Caki2 (cell line): ENCODE results near the gene BCAR1. TPM values are rescaled to one million over a fixed set of nuclear protein-coding genes. Genes with fewer than 3 reads are reported as not detected.

Source experiments
- DNase-seq: peaks from one replicate; pipeline ENCODE4 v3.0.0-alpha.2; 2015; ENCODE audit warnings: low read depth
- in situ Hi-C: cut with HindIII; loops from 2 replicates; pipeline ENCODE4 v1.10.0; 2016; ENCODE audit warnings: low sequenced_read_pairs, low pct_unique_long_range_greater_than_20kb, mixed read lengths
- total RNA-seq: library from RNA; depleted of rRNA; stranded (reverse); fragments of >200 nt; shearing (Covaris generic); gene quantifications from 2 replicates; pipeline ENCODE4 v1.2.3, GENCODE V29; 2014; ENCODE audit warnings: low replicate concordance; rRNA removed

Gene BCAR1
- total RNA-seq, 1 experiment from 2014 or later: 94.2 TPM

DNA sequence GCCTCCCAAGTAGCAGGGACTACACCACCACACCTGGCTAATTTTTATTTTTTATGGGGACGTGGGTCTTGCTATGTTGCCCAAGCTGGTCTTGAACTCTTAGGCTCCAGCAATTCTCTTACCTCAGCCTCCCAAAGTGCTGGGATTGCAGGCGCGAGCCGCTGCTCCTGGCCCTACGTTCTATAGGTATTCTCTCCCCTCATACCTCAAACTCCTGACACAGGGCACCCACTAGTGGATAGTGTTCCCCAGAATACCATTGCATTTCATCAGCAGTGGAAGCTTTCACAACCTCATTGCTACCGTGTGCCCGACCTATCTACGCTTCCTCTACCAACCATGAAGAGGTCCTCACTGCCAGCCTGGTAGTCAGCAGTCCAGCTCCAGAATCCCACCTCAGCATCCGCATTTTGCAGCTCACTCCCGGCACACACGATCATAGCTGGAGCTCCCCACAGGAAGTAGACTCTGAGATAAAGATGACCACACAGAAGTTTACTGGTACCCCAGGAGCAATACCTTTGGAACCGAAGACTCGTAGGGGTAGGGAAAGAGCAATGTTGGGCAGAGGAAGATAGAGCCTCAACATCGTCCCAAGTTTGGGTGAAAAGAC is 53.8 kb downstream of the BCAR1 start:
- no peak for DNase-seq
- in situ Hi-C loops: no loop called here

DNA sequence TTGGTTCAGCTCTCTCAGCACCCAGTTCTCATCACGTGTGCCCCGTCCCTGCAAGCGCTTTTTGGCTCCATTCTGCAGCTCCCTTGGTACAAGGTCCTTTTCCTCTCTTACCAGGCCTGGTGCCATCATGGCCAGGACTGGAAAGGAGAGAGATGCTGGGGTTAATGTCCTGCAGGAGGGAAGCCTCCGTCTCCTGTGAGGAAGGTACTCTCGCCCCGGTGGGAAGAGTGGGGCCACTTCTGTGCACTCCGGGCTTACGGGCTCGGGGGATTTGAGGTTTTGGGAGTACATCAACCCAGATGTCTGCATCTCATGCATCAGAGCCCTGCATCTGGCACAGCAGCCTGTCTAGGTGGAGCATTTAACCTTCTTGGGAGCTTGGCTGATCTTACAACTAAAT is 54.6 kb downstream of the BCAR1 start:
- in situ Hi-C loops: no loop called here
- DNase-seq: no peak

DNA sequence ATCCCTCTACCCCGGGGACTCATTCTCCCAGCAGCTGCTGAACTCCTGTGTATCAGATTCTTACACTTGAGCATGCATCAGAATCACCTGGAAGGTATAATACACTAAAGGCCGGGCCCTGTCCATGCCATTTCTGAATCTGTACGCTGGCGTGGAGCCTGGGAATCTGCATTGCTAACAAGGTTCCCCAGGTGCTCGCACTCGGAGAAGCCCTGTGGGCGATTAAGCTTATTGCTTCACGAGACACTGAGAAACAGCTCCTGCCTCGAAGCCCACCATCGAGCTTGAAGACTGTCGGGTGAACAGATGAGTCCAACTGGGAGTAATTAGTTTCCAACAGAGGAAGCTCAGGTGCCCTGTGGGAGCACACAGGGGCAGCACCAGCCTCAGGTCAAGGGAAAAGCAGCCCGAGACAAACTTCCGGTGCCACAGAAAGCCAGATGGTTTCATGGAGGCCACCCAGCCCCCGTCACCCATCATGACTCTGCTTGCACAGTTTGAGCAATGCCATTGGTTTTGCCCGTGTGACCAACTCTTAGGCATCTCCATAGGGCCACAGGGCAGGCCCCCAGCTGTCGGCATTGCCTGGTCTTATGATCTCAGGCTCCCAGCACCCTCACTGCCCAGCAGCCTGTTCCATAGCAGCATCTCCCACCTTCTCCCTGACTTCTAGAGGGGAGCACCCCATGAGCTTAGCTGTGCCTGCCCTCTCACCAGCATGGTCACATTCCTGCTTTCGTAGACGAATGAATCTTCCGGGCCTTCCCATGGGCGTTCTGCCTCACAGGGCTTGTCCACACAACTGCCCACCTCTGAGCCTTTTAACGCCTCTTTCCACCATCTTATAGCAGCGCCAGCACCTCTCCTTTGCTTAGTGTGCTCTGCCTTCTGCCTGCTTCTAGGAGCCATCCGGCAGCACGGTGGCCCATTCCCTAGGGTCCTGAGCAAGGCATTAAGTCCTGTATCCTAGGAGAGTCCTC is 55.3 kb downstream of the BCAR1 start:
- DNase-seq: no peak
- in situ Hi-C loops: no loop called here

DNA sequence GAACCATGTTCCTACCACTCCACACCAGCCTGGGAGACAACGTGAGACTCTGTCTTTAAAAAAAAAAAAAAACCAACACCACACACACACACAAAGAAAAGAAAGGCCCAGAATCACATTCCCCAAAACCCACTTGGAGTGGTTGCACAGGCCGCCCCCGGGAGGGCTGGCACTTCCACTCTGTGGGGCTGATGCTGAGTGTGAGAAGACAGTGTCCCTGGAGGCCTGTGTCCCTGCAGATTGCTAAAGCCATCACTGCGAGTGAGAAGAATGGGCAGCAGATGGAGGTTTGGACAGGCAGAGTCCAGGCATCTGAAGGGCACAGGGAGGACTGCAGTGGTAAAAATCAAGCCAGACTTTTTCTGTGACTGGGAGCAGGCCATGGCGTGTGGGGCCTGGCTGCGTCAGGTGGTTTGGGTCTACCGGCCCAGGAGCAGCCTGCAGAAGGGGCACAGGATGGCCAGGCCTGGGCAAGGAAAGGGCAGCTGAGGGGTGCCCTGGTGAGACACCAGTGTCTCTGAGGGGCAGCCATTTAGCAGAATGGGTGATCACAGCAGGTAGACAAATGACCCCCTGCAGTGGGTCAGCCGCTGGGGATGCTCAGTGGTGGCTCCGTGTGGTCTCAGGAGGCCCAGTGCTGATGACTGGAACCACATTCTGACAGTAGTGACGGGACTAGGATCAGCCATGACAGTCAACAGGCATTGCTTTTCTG is 57.5 kb downstream of the BCAR1 start:
- in situ Hi-C loops: no loop called here
- no peak for DNase-seq

DNA sequence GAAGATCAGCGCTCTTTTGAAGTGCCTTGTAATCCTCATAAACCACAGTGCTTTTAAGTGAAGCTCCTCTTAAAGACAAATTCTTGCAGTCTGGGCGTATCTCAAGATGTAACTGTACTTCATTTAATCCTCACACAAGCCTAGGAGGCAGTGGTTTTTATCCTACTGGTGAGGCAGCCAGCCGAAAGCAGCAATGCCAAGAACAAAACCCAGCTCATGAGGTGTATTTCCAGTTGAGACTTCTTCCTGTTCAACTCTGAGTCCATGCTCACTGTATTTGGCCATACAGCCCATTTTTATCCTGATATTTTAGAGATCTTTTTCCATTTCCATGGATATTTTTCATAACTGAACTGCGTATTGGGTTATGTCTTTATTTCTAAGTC is 58.2 kb downstream of the BCAR1 start:
- in situ Hi-C loops: no loop called here
- DNase-seq: no peak

DNA sequence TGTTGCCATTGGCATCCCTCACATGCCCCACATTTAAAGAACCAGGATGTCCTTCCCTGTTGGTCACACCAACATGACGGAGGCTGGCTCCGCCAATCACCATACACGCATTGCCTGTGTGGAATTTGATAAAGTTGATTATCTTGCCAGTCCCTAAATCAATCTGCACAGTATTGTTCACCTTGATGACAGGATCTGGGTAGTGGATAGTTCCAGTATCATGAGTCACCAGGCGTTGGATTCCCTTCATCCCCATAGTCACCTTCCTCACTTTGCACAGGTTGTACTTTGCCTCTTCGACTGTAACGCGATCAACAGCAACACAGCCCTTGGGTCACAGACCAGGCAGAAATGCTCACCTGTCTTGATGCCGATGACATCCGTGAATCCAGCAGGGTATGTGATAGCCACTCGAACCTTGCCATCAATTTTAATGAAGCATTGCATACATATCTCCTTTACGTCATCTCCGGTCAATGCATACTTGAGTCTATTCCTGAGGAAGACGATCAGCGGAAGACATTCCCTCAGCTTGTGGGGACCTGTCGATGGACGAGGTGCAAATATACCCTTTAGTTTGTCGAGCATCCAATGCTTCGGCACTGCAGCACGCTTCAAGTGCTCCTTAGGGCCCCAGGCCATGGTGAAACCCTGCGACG is 58.7 kb downstream of the BCAR1 start:
- no peak for DNase-seq
- in situ Hi-C loops: no loop called here

DNA sequence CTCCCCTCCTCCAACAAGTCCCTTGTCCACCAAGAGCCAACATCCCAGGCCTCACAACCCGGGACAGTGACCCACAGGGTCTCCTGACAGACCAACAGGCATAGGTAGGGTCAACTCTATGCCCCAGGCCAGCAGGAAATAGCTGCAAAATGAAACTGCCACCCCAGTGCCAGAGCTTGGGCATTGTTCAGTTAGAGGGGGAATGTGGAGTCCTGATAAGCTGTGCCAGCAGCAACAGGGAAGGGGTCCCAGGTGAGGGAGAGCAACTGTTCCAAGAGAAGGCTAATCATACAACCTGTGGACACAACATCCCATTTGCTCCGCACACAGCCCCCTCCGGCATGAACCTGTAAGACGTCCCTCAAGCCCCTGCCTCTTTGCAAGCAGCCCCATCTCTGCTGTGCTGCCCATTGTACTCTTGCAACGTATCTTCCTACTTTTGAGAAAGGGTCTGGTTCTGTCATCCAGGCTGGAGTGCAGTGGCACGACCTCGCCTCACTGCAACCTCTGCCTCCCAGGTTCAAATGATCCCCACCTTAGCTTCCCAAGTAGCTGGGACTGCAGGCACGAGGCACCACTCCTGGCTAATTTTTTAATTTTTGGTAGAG is 61.7 kb downstream of the BCAR1 start:
- in situ Hi-C loops: no loop called here
- no peak for DNase-seq

DNA sequence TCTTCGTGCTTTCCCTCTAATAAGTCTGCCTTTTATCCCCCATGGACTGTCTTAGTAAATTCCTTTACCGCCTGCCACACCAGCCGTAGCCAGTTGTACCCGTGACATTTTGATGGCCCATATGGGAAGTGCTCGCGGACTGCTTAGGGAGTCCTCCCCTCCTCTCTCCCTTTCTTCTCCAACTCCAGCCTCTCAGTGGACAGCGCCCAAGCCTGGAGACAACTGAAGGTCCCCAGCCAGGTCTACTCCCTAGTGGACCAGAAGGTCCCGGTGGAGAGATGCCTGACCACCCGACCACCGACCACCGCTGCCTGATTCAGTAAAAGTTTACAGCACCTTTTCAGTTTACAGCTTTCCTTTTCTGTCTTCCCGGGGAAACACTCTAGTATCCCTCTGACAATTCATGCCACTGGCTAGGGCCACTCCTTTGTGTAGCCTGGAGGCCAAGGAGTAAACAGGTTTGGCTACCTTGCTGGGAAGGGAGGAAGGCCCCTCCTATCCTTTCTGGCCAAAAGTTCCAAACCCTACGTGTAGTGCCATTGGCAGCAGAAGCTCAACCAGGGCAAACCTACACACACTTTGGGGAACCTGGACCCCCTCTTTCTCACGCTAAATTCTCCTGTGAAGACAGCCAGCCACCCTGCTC is 62.5 kb downstream of the BCAR1 start:
- no peak for DNase-seq
- in situ Hi-C loops: no loop called here

DNA sequence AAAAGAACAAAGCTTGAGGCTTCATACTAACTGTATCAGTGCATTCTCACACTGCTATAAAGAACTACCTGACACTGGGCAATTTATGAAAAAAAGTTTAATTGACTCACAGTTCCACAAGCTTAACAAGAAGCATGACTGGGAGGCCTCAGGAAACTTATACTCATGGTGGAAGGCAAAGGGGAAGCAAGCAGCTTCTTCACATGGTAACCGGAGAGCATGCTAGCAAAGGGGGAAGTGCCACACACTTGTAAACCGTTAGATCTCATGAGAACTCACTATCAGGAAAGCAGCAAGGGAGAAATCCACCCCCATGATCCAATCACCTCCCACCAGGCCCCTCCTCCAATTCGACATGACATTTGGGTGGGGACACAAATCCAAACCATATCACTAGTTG is 69.8 kb downstream of the BCAR1 start:
- DNase-seq: no peak
- in situ Hi-C loops: no loop called here

DNA sequence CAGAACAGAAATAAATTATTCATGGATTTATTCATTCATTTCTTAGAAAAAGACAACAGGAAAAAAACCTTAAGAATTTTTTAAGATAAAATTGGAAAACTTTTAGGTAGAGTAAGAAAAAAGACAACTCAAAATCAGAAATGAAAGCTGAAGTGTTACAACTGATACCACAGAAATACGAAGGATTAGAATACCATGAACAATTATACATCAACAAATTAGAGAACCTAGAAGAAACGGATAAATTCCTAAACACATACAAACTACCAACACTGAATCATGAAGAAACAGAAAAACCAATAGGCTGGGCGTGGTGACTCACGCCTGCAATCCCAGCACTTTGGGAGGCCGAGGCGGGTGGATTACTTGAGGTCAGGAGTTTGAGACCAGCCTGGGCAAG is 72.2 kb downstream of the BCAR1 start:
- in situ Hi-C loops: no loop called here
- DNase-seq: no peak

Other genes with a start within 250 kb of the BCAR1 start
- gene LDHD, start 134.8 kb downstream of the BCAR1 start, total RNA-seq: 0.95 and 1.8 TPM in 2 replicates
- 7.9 and 14.4 TPM in 2 replicates for gene ZFP1, start 103.1 kb downstream of the BCAR1 start, total RNA-seq
- not detected in 2 replicates for gene CTRB2, start 44.5 kb downstream of the BCAR1 start, total RNA-seq
- gene CTRB1, start 32.6 kb downstream of the BCAR1 start, total RNA-seq: not detected in 2 replicates
- 34.9 and 64.6 TPM in 2 replicates for gene CFDP1, start 181.9 kb upstream of the BCAR1 start, total RNA-seq
- 14.9 and 22.5 TPM in 2 replicates for gene TMEM170A, start 213.1 kb upstream of the BCAR1 start, total RNA-seq
- gene CHST6, start 243.8 kb upstream of the BCAR1 start, total RNA-seq: under 0.01 and 0.03 TPM in 2 replicates